ENCODE results near the gene DACH1. TPM values are rescaled to one million over a fixed set of nuclear protein-coding genes. Genes with fewer than 3 reads are reported as not detected.

The DACH1 gene
- total RNA-seq, 2 experiments from 2014 or later: 0.71 to 0.89 TPM

DNA sequence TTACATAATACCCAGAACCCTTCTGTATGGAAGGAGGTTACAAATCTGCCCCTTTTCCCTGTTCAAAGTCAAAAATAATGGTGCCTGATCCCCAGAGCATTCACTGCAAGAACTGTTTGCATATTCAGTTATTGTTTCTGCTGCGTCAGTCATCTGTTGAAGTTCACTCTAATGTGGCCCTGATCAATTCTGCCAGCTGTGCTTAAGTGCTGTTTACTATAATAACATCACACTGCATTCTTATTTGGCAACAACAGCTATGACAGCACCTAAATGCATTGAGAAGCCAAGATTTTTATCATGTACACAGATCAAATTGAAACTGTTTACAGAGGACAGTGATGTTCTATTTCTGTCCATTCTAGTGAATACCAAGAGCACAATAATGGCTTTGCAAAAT lies 115.9 kb downstream of the DACH1 start:
- H3K27me3 ChIP-seq (ENCODE audit: control insufficient read depth in 1 of 2, insufficient read depth in 2 of 2, low read length in 2 of 2): no peaks in the 10 kb centered on the region
- no peaks in the 10 kb centered on the region for H3K36me3 Mint-ChIP-seq (ENCODE audit: low read depth)
- no peak overlapping the region for H3K4me3 Mint-ChIP-seq
- H3K4me3 ChIP-seq (ENCODE audit: low read length): no peak overlapping the region
- ATAC-seq (ENCODE audit: poor library complexity) (no peak), DNase-seq (no peak)
- no peaks in the 10 kb centered on the region for H3K27me3 Mint-ChIP-seq
- ChIA-PET CTCF (no interaction called here), POLR2A (no interaction called here)
- H3K4me1 Mint-ChIP-seq (ENCODE audit: low read depth): no peaks in the 10 kb centered on the region
- H3K27ac Mint-ChIP-seq: no peak overlapping the region
- no peak overlapping the region for H3K27ac ChIP-seq (ENCODE audit: low read depth in 1 of 2, low read length in 2 of 2)
- intact Hi-C loops (cut with DNase I, micrococcal nuclease): no loop called here
- no peaks in the 10 kb centered on the region for H3K36me3 ChIP-seq (ENCODE audit: insufficient read depth, low read length)
- H3K9me3 Mint-ChIP-seq: no peaks in the 10 kb centered on the region
- no peaks in the 10 kb centered on the region for H3K4me1 ChIP-seq (ENCODE audit: insufficient read depth, low read length)
- TF ChIP-seq, protein P1, sequence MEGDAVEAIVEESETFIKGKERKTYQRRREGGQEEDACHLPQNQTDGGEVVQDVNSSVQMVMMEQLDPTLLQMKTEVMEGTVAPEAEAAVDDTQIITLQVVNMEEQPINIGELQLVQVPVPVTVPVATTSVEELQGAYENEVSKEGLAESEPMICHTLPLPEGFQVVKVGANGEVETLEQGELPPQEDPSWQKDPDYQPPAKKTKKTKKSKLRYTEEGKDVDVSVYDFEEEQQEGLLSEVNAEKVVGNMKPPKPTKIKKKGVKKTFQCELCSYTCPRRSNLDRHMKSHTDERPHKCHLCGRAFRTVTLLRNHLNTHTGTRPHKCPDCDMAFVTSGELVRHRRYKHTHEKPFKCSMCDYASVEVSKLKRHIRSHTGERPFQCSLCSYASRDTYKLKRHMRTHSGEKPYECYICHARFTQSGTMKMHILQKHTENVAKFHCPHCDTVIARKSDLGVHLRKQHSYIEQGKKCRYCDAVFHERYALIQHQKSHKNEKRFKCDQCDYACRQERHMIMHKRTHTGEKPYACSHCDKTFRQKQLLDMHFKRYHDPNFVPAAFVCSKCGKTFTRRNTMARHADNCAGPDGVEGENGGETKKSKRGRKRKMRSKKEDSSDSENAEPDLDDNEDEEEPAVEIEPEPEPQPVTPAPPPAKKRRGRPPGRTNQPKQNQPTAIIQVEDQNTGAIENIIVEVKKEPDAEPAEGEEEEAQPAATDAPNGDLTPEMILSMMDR (IDR thresholded peaks at IDR 0.05): no peak
- peaks cover 0 to 4% of the 10 kb centered on the region in 2 experiments for H3K9me3 ChIP-seq (ENCODE audit: control insufficient read depth in 1 of 2, insufficient read depth in 1 of 2, low read length in 2 of 2)

DNA sequence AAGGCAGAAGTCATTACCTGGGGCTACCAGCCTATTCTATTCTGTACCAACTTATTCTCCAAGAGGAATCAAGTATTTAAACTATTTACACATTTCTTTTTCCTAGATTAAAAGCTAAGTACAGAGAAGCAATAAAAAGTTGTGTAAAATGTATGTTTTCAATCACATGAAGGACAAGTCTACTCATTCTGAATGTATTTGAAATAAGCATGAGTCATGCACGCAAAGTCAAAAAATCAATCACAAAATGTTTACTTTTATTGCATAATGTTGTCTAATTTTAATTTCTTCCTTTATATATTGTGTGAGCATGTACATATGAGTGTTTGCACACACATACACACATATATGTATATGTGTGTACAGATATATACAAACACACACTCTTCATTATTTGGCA lies 136.7 kb downstream of the DACH1 start:
- Histone ChIP-seq H3K9me3 (ENCODE audit: control insufficient read depth in 1 of 2, insufficient read depth in 1 of 2, low read length in 2 of 2) (no peaks in the 10 kb centered on the region), H3K27ac (ENCODE audit: low read depth in 1 of 2, low read length in 2 of 2) (no peak overlapping the region), H3K27me3 (ENCODE audit: control insufficient read depth in 1 of 2, insufficient read depth in 2 of 2, low read length in 2 of 2) (no peaks in the 10 kb centered on the region), H3K36me3 (ENCODE audit: insufficient read depth, low read length) (no peaks in the 10 kb centered on the region), H3K4me3 (ENCODE audit: low read length) (no peak overlapping the region), H3K4me1 (ENCODE audit: insufficient read depth, low read length) (no peaks in the 10 kb centered on the region)
- CTCF ChIA-PET: no interaction called here
- Mint-ChIP-seq H3K27me3 (no peaks in the 10 kb centered on the region), H3K36me3 (ENCODE audit: low read depth) (no peaks in the 10 kb centered on the region), H3K4me3 (no peak overlapping the region), H3K27ac (no peak overlapping the region), H3K9me3 (no peaks in the 10 kb centered on the region), H3K4me1 (ENCODE audit: low read depth) (no peaks in the 10 kb centered on the region)
- DNase-seq (no peak), ATAC-seq (ENCODE audit: poor library complexity) (no peak)
- TF ChIP-seq, protein P1 (IDR thresholded peaks at IDR 0.05): no peak
- intact Hi-C loops (cut with DNase I, micrococcal nuclease): no loop called here
- POLR2A ChIA-PET: interaction anchor here (0.6 to 0.7 kb wide), 2 partner anchors 27 to 158 kb away, joined by 3 to 4 read pairs; no protein-coding TSS in a partner anchor

DNA sequence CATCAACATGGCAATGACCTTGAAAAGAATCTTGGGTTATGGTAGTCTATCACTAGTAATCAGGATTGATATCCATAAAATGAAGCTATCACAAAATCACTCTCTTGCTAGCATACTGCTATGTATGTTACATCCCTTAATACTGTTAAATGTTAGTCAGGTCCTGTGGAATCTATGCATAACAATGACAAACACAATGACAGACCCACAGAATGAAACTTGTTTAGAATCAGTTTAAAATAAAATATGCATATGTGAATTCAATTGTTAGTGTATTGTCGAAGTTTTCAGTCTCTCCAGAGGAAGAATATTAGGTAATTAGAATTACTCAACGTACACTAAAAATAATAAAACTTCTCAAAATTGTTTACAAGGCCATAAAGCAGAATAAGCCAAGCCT lies 137.6 kb downstream of the DACH1 start:
- ChIA-PET CTCF (no interaction called here), POLR2A (no interaction called here)
- TF ChIP-seq, protein P1 (IDR thresholded peaks at IDR 0.05): no peak
- Mint-ChIP-seq H3K4me3 (no peak overlapping the region), H3K27ac (no peak overlapping the region), H3K36me3 (ENCODE audit: low read depth) (no peaks in the 10 kb centered on the region), H3K4me1 (ENCODE audit: low read depth) (no peaks in the 10 kb centered on the region), H3K9me3 (no peaks in the 10 kb centered on the region), H3K27me3 (no peaks in the 10 kb centered on the region)
- ATAC-seq (ENCODE audit: poor library complexity) (no peak), DNase-seq (no peak)
- intact Hi-C loops (cut with DNase I, micrococcal nuclease): no loop called here
- Histone ChIP-seq H3K9me3 (ENCODE audit: control insufficient read depth in 1 of 2, insufficient read depth in 1 of 2, low read length in 2 of 2) (no peaks in the 10 kb centered on the region), H3K27ac (ENCODE audit: low read depth in 1 of 2, low read length in 2 of 2) (no peak overlapping the region), H3K4me3 (ENCODE audit: low read length) (no peak overlapping the region), H3K4me1 (ENCODE audit: insufficient read depth, low read length) (no peaks in the 10 kb centered on the region), H3K27me3 (ENCODE audit: control insufficient read depth in 1 of 2, insufficient read depth in 2 of 2, low read length in 2 of 2) (no peaks in the 10 kb centered on the region), H3K36me3 (ENCODE audit: insufficient read depth, low read length) (no peaks in the 10 kb centered on the region)

Data from CD4-positive, alpha-beta T cell (primary cell).